GM23338 (cell line): ENCODE measurements around the gene PLEKHA7. TPM values are rescaled to one million over a fixed set of nuclear protein-coding genes. Genes with fewer than 3 reads are reported as not detected.

Experiments
- ATAC-seq: fragments of 200-7000 bp; cut with Tn5 transposase; 3 replicates; pipeline ENCODE4 v1.9.1; 2020
- DNase-seq: peaks from one replicate; pipeline ENCODE4 v3.0.0-alpha.2; 2015; ENCODE audit warnings: low spot score
- H2AFZ ChIP-seq: fragments of 200-600 bp; sonication (generic); 2 replicates; pipeline ENCODE4 v1.8.0; 2016; ENCODE audit warnings: antibody characterized with exemption, mild to moderate bottlenecking, moderate library complexity
- H3F3A ChIP-seq: fragments of 200-600 bp; sonication (generic); replicated peaks from 2 replicates; pipeline ENCODE4 v1.8.0; 2017; ENCODE audit warnings: antibody characterized with exemption, mixed run types, low read depth
- H3K27ac ChIP-seq: fragments of 200-600 bp; sonication (generic); 2 replicates; pipeline ENCODE4 v1.6.1; 2016; ENCODE audit warnings: low read depth
- H3K27me3 ChIP-seq: fragments of 200-600 bp; sonication (generic); 2 replicates; pipeline ENCODE4 v1.8.0; 2016; ENCODE audit warnings: mild to moderate bottlenecking, mixed run types, moderate library complexity; ENCODE audit not compliant: insufficient read depth
- H3K36me3 ChIP-seq: fragments of 200-600 bp; sonication (generic); 2 replicates; pipeline ENCODE4 v1.8.0; 2016; ENCODE audit warnings: mild to moderate bottlenecking; ENCODE audit not compliant: insufficient read depth
- H3K4me1 ChIP-seq: fragments of 200-600 bp; sonication (generic); 2 replicates; pipeline ENCODE4 v1.8.0; 2016; ENCODE audit warnings: mild to moderate bottlenecking, moderate library complexity; ENCODE audit not compliant: insufficient read depth
- H3K4me2 ChIP-seq: fragments of 200-600 bp; sonication (generic); 2 replicates; pipeline ENCODE4 v1.7.1; 2017; ENCODE audit warnings: mixed run types
- H3K4me3 ChIP-seq: fragments of 200-600 bp; sonication (generic); 2 replicates; pipeline ENCODE4 v1.6.1; 2016; ENCODE audit warnings: mixed run types
- H3K79me2 ChIP-seq: fragments of 200-600 bp; sonication (generic); replicated peaks from 2 replicates; pipeline ENCODE4 v1.8.0; 2017; ENCODE audit warnings: mild to moderate bottlenecking; ENCODE audit not compliant: insufficient read depth
- H3K9me2 ChIP-seq: fragments of 200-600 bp; sonication (generic); 2 replicates; pipeline ENCODE4 v1.8.0; 2017; ENCODE audit not compliant: insufficient read depth
- H4K20me1 ChIP-seq: fragments of 200-600 bp; sonication (generic); replicated peaks from 2 replicates; pipeline ENCODE4 v1.8.0; 2017; ENCODE audit warnings: mild to moderate bottlenecking; ENCODE audit not compliant: insufficient read depth
- H3K27ac Mint-ChIP-seq: 2 replicates; pipeline ENCODE4 v1.8.0; 2020; ENCODE audit warnings: inconsistent platforms, mild to moderate bottlenecking, moderate library complexity, mixed read lengths
- H3K27me3 Mint-ChIP-seq: 3 replicates; pipeline ENCODE4 v1.8.0; 2022; ENCODE audit warnings: low read depth, mild to moderate bottlenecking, moderate library complexity, mixed read lengths, inconsistent platforms; ENCODE audit not compliant: insufficient read depth, poor library complexity
- H3K36me3 Mint-ChIP-seq: 3 replicates; pipeline ENCODE4 v1.8.0; 2021; ENCODE audit warnings: low read depth, mild to moderate bottlenecking, inconsistent platforms, moderate library complexity, mixed read lengths
- H3K4me1 Mint-ChIP-seq: 3 replicates; pipeline ENCODE4 v1.8.0; 2020; ENCODE audit warnings: mild to moderate bottlenecking, inconsistent platforms, mixed read lengths
- H3K4me3 Mint-ChIP-seq: 3 replicates; pipeline ENCODE4 v1.8.0; 2021; ENCODE audit warnings: moderate library complexity, mild to moderate bottlenecking, inconsistent platforms, mixed read lengths
- H3K9me3 Mint-ChIP-seq: 3 replicates; pipeline ENCODE4 v1.8.0; 2020; ENCODE audit warnings: moderate library complexity, mild to moderate bottlenecking, inconsistent platforms, mixed read lengths
- CREB1 ChIP-seq: fragments of 250-450 bp; sonication (Bioruptor Pico); IDR thresholded peaks from 2 replicates; pipeline ENCODE4 v1.5.0; 2020; ENCODE audit warnings: low read depth, mild to moderate bottlenecking, moderate library complexity
- EZH2phosphoT487 ChIP-seq: fragments of 200-600 bp; sonication (generic); IDR thresholded peaks from one replicate; pipeline ENCODE4 v1.8.1; 2018; ENCODE audit warnings: antibody characterized with exemption; ENCODE audit not compliant: unreplicated experiment
- JUNB ChIP-seq: IDR thresholded peaks from one replicate; pipeline ENCODE4 v1.6.1; 2016; ENCODE audit warnings: antibody characterized with exemption; ENCODE audit not compliant: unreplicated experiment
- POLR2AphosphoS5 ChIP-seq: IDR thresholded peaks from 2 replicates; pipeline ENCODE4 v1.6.1; 2016; ENCODE audit warnings: antibody characterized with exemption, low read depth
- STAT1 ChIP-seq: IDR thresholded peaks from one replicate; pipeline ENCODE4 v1.6.1; 2016; ENCODE audit warnings: antibody characterized with exemption; ENCODE audit not compliant: unreplicated experiment
- long read RNA-seq: library from polyadenylated mRNA; unstranded; transcript quantifications from one replicate; pipeline ENCODE4 v2.0.0, GENCODE V29; 2020; ENCODE audit not compliant: unreplicated experiment
- polyA plus RNA-seq: library from polyadenylated mRNA; unstranded; fragments of >200 nt; fragmentation: Nextera tagmentation; extraction: Ambion mirVana; gene quantifications from 2 replicates; pipeline ENCODE4 v1.2.1, GENCODE V29; 2016
- total RNA-seq: library from RNA; depleted of rRNA; stranded (reverse); fragments of >200 nt; shearing (Covaris generic); gene quantifications from 2 replicates; pipeline ENCODE4 v1.2.3, GENCODE V29; 2014; rRNA removed
- TF ChIP-seq, protein P1 (sequence below): IDR thresholded peaks from one replicate; pipeline ENCODE4 v1.6.1; 2018; ENCODE audit warnings: antibody characterized with exemption; ENCODE audit not compliant: unreplicated experiment
- TF ChIP-seq, protein P2 (sequence below): IDR thresholded peaks from 2 replicates; pipeline ENCODE4 v1.6.1; 2016; ENCODE audit warnings: antibody characterized with exemption

PLEKHA7 gene, protein sequence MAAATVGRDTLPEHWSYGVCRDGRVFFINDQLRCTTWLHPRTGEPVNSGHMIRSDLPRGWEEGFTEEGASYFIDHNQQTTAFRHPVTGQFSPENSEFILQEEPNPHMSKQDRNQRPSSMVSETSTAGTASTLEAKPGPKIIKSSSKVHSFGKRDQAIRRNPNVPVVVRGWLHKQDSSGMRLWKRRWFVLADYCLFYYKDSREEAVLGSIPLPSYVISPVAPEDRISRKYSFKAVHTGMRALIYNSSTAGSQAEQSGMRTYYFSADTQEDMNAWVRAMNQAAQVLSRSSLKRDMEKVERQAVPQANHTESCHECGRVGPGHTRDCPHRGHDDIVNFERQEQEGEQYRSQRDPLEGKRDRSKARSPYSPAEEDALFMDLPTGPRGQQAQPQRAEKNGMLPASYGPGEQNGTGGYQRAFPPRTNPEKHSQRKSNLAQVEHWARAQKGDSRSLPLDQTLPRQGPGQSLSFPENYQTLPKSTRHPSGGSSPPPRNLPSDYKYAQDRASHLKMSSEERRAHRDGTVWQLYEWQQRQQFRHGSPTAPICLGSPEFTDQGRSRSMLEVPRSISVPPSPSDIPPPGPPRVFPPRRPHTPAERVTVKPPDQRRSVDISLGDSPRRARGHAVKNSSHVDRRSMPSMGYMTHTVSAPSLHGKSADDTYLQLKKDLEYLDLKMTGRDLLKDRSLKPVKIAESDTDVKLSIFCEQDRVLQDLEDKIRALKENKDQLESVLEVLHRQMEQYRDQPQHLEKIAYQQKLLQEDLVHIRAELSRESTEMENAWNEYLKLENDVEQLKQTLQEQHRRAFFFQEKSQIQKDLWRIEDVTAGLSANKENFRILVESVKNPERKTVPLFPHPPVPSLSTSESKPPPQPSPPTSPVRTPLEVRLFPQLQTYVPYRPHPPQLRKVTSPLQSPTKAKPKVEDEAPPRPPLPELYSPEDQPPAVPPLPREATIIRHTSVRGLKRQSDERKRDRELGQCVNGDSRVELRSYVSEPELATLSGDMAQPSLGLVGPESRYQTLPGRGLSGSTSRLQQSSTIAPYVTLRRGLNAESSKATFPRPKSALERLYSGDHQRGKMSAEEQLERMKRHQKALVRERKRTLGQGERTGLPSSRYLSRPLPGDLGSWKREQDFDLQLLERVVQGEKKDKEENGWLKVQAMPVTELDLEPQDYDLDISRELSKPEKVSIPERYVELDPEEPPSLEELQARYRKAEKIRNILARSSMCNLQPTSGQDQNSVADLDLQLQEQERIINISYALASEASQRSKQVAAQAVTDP
- total RNA-seq, result 12.9 and 15.8 TPM in 2 replicates
- polyA plus RNA-seq, result 8.1 and 9.7 TPM in 2 replicates
- long read RNA-seq, partial matches to known transcripts, result 2 of 2 reads
- long read RNA-seq, other reads (novel, unspliced or antisense), result 0 of 2 reads

DNA sequence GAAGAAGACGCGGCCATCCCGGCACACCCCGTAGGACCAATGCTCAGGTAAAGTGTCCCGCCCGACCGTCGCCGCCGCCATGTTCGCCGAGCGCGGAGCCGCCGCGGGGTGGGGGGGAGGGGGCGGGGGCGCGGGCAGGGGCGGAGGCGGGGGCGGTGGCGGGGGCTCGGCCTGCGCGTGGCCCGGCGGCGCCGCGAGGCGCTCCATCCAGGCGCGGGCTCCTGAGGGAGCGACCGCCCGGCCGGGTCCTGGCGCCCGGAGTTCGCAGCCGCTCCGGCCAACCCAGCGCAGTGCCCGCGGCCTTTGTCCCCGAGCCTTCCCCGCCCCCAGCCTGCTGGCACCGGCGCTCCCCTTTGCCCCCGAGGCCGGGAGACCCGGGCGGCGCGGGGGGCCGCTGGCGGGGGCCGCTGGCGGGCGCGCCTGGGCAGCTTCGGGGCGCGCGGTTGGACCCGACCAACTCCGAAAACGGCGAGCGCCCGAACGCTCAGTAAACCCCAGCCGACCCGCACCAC lies at the start of gene PLEKHA7:
Gene PLEKHA7, minus strand, starts transcription at position 94 of the 512 bp plus-strand sequence. Its CDS starts 13 bp downstream, at position 81.
- Histone ChIP-seq H3K27ac (no peak within 1 kb of the TSS), H3K4me3 (peak within 1 kb of the TSS; percentile 96), H4K20me1 (peaks cover 4% of the 10 kb centered on the region), H2AFZ (peak within 1 kb of the TSS; percentile 99), H3K9me2 (no peaks in the 10 kb centered on the region), H3K4me1 (peaks cover 28% of the 10 kb centered on the region), H3K79me2 (peaks cover 10% of the 10 kb centered on the region), H3K27me3 (peaks cover 47% of the 10 kb centered on the region), H3K4me2 (peak within 1 kb of the TSS; percentile 100), H3K36me3 (no peaks in the 10 kb centered on the region), H3F3A (peaks cover 9% of the 10 kb centered on the region)
- DNase-seq, result peak; percentile 51
- peak; percentile 13 for ATAC-seq
- no peaks in the 10 kb centered on the region for H3K36me3 Mint-ChIP-seq
- peaks cover 8% of the 10 kb centered on the region; the same call in 2 of the 3 replicates for H3K4me1 Mint-ChIP-seq
- TF ChIP-seq JUNB, result no peak
- no peak for TF ChIP-seq POLR2AphosphoS5
- no peak for TF ChIP-seq CREB1
- TF ChIP-seq, protein P1, sequence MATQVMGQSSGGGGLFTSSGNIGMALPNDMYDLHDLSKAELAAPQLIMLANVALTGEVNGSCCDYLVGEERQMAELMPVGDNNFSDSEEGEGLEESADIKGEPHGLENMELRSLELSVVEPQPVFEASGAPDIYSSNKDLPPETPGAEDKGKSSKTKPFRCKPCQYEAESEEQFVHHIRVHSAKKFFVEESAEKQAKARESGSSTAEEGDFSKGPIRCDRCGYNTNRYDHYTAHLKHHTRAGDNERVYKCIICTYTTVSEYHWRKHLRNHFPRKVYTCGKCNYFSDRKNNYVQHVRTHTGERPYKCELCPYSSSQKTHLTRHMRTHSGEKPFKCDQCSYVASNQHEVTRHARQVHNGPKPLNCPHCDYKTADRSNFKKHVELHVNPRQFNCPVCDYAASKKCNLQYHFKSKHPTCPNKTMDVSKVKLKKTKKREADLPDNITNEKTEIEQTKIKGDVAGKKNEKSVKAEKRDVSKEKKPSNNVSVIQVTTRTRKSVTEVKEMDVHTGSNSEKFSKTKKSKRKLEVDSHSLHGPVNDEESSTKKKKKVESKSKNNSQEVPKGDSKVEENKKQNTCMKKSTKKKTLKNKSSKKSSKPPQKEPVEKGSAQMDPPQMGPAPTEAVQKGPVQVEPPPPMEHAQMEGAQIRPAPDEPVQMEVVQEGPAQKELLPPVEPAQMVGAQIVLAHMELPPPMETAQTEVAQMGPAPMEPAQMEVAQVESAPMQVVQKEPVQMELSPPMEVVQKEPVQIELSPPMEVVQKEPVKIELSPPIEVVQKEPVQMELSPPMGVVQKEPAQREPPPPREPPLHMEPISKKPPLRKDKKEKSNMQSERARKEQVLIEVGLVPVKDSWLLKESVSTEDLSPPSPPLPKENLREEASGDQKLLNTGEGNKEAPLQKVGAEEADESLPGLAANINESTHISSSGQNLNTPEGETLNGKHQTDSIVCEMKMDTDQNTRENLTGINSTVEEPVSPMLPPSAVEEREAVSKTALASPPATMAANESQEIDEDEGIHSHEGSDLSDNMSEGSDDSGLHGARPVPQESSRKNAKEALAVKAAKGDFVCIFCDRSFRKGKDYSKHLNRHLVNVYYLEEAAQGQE, result no peak
- TF ChIP-seq STAT1, result no peak
- no peak for TF ChIP-seq EZH2phosphoT487
- TF ChIP-seq, protein P2, sequence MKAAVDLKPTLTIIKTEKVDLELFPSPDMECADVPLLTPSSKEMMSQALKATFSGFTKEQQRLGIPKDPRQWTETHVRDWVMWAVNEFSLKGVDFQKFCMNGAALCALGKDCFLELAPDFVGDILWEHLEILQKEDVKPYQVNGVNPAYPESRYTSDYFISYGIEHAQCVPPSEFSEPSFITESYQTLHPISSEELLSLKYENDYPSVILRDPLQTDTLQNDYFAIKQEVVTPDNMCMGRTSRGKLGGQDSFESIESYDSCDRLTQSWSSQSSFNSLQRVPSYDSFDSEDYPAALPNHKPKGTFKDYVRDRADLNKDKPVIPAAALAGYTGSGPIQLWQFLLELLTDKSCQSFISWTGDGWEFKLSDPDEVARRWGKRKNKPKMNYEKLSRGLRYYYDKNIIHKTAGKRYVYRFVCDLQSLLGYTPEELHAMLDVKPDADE, result no peak
- peak within 1 kb of the TSS; percentile 95 for H3K4me3 Mint-ChIP-seq
- H3K27ac Mint-ChIP-seq, result peak within 1 kb of the TSS; percentile 88
- no peaks in the 10 kb centered on the region for H3K9me3 Mint-ChIP-seq
- peaks cover 14% of the 10 kb centered on the region for H3K27me3 Mint-ChIP-seq
